Measurements from ENCODE around the gene RSPH1. TPM values are rescaled to one million over a fixed set of nuclear protein-coding genes. Genes with fewer than 3 reads are reported as not detected.

RSPH1 gene
- total RNA-seq, 1 experiment from 2014 or later = 0.31 TPM

DNA sequence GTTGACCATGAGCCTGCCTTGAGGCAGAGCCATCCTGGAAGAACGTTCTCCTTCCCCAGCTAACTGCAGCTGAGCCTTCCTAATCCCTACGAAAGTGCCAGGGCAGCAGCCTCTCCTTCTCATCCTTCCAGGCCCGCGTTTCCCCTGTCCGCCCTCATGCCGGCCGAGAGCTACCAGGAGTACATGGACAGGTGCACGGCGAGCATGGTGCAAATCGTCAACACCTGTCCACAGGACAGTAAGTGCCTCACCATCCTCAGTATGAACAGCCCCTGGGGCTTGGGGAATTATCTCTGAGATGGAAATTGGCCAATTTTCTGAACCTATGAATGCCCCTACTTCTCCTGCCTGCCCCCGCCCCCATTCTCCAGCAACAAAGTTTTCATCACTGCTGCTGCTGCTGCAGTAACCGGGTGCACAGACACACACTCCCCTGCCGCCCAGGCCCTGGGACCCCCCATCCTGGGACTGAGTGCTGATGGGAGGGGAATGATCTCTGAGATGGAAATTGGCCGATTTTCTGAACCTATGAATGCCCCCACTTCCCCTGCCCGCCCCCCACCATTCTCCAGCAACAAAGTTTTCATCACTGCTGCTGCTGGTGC lies 52.7 kb downstream of the RSPH1 start:
- Mint-ChIP-seq H3K36me3 (ENCODE audit: insufficient read depth in 1 of 3, low read depth in 3 of 3) (no peaks in the 10 kb centered on the region), H3K4me1 (peaks cover 0 to 6% of the 10 kb centered on the region in 2 experiments; a peak in 1 of 4 replicates), H3K9me3 (peaks cover 0 to 5% of the 10 kb centered on the region in 2 experiments; a peak in 3 of 5 replicates), H3K27ac (peak overlapping the region in 1 of 3 experiments; percentile 42; a peak in 3 of 7 replicates), H3K27me3 (ENCODE audit: low read depth) (peaks cover 28% of the 10 kb centered on the region), H3K4me3 (no peak overlapping the region)
- no peak overlapping the region for H4K8ac ChIP-seq (replicated peaks; ENCODE audit: insufficient read length, low read depth, low read length)
- no peak overlapping the region for H2BK12ac ChIP-seq (ENCODE audit: insufficient read length, low read depth, low read length)
- no peak overlapping the region for H3K9ac ChIP-seq (ENCODE audit: extremely low read depth, insufficient read length, low read length)
- H4K20me1 ChIP-seq (ENCODE audit: control insufficient read depth, insufficient read depth, insufficient read length) = peaks cover 3% of the 10 kb centered on the region
- H2AK5ac ChIP-seq (ENCODE audit: insufficient read length, low read length) = no peak overlapping the region
- no peak overlapping the region for H3K56ac ChIP-seq (ENCODE audit: insufficient read length, low read depth, low read length)
- no peak overlapping the region for H3K4me2 ChIP-seq (ENCODE audit: insufficient read depth, insufficient read length, low read length)
- WGBS (ENCODE audit: extremely low coverage, insufficient read length, low lambda C conversion rate) = no CpG with 5 or more reads among the region's 15 CpGs
- no peak overlapping the region; the same call in 1 of the 2 replicates for H3K14ac ChIP-seq (ENCODE audit: insufficient read depth, low read length)
- H4K5ac ChIP-seq (ENCODE audit: insufficient read length, low read depth, low read length) = no peak overlapping the region
- no peak overlapping the region for H4K91ac ChIP-seq (ENCODE audit: insufficient read length, low read depth, low read length)
- H3K79me1 ChIP-seq (ENCODE audit: insufficient read depth, low read depth, low read length, poor library complexity, severe bottlenecking) = no peaks in the 10 kb centered on the region
- H3K27ac ChIP-seq (ENCODE audit: insufficient read length, low read depth, low read length) = no peak overlapping the region
- H3K27me3 ChIP-seq (ENCODE audit: insufficient read depth, low read length) = no peaks in the 10 kb centered on the region
- H3K4me1 ChIP-seq (ENCODE audit: insufficient read depth, low read length) = no peaks in the 10 kb centered on the region
- TF ChIP-seq, protein P1, sequence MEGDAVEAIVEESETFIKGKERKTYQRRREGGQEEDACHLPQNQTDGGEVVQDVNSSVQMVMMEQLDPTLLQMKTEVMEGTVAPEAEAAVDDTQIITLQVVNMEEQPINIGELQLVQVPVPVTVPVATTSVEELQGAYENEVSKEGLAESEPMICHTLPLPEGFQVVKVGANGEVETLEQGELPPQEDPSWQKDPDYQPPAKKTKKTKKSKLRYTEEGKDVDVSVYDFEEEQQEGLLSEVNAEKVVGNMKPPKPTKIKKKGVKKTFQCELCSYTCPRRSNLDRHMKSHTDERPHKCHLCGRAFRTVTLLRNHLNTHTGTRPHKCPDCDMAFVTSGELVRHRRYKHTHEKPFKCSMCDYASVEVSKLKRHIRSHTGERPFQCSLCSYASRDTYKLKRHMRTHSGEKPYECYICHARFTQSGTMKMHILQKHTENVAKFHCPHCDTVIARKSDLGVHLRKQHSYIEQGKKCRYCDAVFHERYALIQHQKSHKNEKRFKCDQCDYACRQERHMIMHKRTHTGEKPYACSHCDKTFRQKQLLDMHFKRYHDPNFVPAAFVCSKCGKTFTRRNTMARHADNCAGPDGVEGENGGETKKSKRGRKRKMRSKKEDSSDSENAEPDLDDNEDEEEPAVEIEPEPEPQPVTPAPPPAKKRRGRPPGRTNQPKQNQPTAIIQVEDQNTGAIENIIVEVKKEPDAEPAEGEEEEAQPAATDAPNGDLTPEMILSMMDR (conservative IDR thresholded peaks at IDR 0.05) = no peak
- H2BK20ac ChIP-seq (ENCODE audit: low read depth, low read length, poor library complexity, severe bottlenecking) = no peak overlapping the region
- no peak for DNase-seq
- no peak overlapping the region for H2BK120ac ChIP-seq (ENCODE audit: low read depth, low read length, poor library complexity, severe bottlenecking)
- no peaks in the 10 kb centered on the region for H3K9me3 ChIP-seq (ENCODE audit: control insufficient read depth, low read depth, low read length)
- H2AFZ ChIP-seq (ENCODE audit: low read length) = no peak overlapping the region
- H3K18ac ChIP-seq (ENCODE audit: insufficient read length, low read depth, low read length) = no peak overlapping the region
- H2BK15ac ChIP-seq (ENCODE audit: low read depth, low read length) = no peak overlapping the region
- no peak overlapping the region for H3K23ac ChIP-seq (ENCODE audit: insufficient read length, low read depth, low read length)
- H2BK5ac ChIP-seq (ENCODE audit: insufficient read length, low read length) = no peak overlapping the region
- H3K23me2 ChIP-seq (ENCODE audit: insufficient read length, low read depth, low read length, poor library complexity, severe bottlenecking) = no peaks in the 10 kb centered on the region
- H3K79me2 ChIP-seq (ENCODE audit: insufficient read depth, low read length) = no peaks in the 10 kb centered on the region
- H3T11ph ChIP-seq (ENCODE audit: low read length) = no peak overlapping the region
- no peak overlapping the region for H3K4ac ChIP-seq (ENCODE audit: low read depth, low read length)

All from H9 (cell line).